Posterior cingulate gyrus (tissue), 11 donors: ENCODE results near the gene JMJD1C.
"Not testable (repeated sequence)": the region's sequence is repeated elsewhere in the genome, so short reads cannot be mapped to it uniquely, and the experiment has no call there.

Experiments
- DNase-seq, 10 donors: peaks; one replicate each; pipeline versions ENCODE4 v3.0.0 to v3.0.0-alpha.2; 2020 to 2021; ENCODE audit warnings: mixed read lengths in 3 of 10
- intact Hi-C: fragments of 100-400 bp; cut with DNase I; formaldehyde crosslinking; loops from one replicate; pipeline ENCODE4 v1.15.1; 2023

The JMJD1C gene, protein sequence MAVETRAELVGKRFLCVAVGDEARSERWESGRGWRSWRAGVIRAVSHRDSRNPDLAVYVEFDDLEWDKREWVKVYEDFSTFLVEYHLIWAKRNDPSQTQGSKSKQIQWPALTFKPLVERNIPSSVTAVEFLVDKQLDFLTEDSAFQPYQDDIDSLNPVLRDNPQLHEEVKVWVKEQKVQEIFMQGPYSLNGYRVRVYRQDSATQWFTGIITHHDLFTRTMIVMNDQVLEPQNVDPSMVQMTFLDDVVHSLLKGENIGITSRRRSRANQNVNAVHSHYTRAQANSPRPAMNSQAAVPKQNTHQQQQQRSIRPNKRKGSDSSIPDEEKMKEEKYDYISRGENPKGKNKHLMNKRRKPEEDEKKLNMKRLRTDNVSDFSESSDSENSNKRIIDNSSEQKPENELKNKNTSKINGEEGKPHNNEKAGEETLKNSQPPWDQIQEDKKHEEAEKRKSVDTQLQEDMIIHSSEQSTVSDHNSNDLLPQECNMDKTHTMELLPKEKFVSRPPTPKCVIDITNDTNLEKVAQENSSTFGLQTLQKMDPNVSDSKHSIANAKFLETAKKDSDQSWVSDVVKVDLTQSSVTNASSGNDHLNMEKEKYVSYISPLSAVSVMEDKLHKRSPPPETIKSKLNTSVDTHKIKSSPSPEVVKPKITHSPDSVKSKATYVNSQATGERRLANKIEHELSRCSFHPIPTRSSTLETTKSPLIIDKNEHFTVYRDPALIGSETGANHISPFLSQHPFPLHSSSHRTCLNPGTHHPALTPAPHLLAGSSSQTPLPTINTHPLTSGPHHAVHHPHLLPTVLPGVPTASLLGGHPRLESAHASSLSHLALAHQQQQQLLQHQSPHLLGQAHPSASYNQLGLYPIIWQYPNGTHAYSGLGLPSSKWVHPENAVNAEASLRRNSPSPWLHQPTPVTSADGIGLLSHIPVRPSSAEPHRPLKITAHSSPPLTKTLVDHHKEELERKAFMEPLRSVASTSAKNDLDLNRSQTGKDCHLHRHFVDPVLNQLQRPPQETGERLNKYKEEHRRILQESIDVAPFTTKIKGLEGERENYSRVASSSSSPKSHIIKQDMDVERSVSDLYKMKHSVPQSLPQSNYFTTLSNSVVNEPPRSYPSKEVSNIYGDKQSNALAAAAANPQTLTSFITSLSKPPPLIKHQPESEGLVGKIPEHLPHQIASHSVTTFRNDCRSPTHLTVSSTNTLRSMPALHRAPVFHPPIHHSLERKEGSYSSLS (N-terminal part only)

DNA sequence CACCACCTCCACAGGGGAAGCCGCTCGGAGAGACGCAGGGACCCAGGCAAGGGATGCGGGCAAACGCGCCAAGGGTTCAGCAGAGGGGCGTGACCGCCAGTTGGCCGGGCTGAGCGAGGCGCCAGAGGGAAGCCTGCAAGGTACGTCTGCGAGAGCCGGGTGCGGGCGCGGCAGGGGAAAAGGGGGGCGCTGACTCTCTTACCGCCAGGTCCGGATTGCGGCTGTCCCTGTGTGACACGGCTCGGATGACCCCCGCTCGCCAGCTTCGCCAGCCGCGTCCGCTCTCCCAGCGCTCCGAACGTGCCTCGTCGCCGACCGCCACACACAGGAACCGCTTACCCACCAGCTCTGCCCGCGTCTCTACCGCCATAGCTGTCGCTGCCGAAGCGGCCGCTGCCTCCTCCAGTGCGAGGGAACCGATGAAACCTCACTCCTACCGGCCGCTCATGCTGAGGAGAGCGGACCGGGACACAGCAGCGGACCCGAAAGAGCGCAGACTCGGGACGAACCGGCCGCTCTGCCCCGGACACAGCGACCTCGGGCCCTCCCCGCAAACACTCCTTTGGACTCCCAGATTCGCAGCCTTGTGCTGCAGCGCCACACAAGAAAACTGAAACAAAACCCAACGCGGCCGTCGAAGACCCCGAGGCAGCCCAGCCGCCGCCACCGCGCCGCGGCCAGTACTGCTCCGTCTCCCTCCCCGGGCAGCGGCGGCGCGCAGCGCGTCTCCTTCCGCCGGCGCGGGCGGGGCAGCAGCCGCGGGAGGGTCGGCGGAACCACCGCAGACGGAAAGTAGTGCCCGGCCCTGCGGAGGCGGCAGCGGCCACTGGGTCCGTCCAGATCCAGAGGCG is at the start of gene JMJD1C:
JMJD1C (minus strand) TSS at position 685 of the 851 bp plus-strand sequence; CDS start at position 370, 315 bp downstream.
- intact Hi-C loops: loop anchor here (1.0 to 2.0 kb wide), 3 partner anchors 58 to 249 kb away; no protein-coding TSS in a partner anchor
- DNase-seq: peak; percentile 56 to 95 (median 70)

DNA sequence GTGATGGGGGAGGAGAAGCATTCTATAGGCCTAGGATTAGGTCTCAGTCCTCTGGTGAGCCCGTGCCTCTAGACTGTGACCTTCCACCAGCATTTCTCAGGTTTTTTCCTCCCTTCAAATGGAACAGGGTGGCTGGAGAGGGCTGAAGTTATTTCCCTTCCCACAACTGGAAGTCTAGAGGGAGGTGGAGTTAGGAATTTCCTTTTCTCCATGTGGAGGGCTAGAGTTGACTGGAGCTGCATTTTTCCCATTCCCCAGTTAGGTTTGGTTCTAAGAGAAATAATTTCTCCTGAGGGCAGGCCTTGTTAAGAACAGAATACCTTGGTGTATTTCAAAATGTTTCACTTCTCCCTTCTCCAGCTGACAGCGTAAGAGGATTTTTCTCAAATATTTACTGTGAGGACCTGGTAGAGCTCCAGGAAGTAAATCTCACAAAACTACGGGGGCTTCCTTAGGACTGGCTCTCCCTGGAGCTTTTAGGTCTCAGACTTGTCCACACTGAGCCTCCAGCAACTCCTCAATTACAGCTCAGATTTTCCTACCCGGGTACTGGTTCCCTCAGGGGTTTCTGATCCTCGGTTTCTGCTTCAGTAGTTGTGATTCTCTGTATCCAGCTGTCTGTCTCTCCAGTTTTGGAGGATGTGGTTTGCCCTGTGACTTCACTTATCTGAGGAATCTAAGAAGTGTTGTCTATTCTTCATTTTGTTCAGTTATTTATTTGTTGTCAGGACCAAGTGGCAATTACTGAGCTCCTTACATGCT is 49.4 kb upstream of the JMJD1C start:
- intact Hi-C loops: loop anchor here (5.0 kb wide), 1 partner anchor 298 kb away; no protein-coding TSS in a partner anchor
- no peak for DNase-seq

DNA sequence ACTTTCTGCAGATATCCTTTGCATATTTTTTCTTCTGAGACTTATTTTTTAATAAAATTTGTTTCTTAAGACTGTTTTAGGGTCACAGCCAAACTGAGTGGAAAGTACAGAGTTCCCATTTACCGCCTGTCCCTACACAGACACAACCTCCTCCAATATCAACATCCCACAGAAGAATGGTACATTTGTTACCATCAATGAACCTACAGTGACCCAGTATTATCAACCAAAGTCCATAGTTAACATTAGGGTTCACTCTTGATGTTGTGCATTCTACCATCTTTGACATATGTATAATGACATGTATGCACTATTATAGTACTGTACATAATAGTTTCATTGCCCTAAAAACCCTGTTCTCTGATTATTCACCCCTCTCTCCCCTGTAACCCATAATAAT is 40.8 kb upstream of the JMJD1C start:
- DNase-seq: no peak
- intact Hi-C loops: no loop called here

DNA sequence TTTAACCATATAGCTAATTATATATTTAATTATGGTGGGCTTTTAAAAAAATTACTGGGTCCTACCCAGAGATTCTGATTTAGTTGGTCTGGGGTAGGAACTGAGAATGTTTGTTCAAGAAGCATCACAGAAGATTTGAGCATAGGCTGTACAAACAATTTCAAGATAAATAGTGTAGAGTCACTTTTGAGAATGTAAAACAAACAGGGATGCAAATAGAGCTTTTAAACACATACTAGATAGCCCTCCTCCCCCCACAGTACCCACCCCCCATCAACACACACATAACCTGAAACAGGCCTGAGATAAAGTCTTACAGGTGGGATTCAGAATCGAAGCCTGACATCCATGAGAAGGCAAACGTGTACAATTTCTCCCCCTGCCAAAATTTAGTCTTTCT is 39.8 kb upstream of the JMJD1C start:
- DNase-seq: no peak
- intact Hi-C loops: no loop called here

DNA sequence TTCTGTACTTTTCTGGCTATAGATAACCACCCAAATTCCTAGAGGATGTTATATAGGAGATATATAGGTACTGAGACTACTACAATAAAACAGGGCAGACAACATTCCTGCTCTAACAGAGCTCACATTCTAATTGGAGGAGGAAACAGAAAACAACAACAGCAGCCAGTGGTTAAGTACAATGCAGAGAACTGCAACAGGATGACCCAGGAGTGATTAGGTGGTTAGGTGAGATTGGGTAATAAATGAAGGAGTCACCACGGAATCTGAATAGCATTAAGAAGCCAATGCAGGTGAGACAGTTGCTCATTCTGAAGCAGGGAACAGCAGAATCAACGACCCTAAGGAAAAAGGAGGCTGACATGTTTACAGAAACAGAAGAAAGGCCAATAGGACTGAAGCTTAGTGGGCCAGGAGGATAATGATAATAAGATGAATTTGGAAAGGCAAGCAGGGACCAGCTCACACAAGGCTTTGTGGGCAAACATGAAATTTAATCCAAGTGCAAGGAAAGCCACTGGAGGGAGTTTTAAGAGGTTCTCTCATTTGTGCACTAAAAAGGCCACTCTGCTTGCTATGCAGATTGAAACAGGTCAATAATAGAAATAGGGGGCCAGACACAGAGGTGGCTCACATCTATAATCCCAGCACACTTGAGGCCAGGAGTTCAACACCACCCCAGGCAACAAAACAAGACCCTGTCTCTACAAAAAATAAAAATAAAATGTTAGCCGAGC is 38.5 kb upstream of the JMJD1C start:
- DNase-seq: no peak
- intact Hi-C loops: no loop called here

DNA sequence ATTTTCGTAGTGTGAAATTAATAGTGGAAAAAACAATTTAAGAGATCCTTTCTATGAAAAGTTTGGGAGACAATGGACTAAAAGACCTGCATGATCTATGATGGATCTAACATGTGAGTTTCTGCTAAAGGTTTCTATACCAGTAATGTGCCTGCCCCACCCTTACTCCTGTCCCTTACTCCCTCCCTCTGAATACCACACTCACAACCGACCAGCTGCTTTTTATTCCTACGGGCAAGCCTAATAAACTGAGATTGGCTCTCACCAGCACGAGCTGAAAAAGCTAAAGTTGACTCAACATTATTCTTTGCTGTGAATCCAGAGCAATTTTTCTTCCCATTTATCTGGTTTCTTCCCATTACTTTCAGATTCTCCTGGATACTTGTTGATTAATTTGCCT is 37.6 kb upstream of the JMJD1C start:
- intact Hi-C loops: no loop called here
- no peak for DNase-seq

DNA sequence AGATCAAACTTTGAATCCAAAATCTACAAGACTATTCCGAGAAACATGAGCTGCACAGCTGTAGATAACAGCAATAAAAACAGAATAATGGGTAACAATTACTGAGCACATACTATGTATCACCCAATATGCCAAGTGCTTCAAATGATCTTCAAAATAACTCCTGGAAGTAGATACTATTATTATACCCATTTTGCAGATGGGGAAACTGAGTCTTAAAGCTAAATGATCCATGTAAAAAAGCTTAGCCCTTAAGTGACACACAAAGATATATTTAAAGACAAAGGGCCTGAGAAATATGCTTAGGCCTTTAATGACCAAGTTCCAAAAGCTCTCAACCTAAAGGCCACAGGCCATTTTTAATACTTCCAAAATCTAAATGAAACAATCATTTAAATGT is 37.1 kb upstream of the JMJD1C start:
- intact Hi-C loops: no loop called here
- DNase-seq: no peak

DNA sequence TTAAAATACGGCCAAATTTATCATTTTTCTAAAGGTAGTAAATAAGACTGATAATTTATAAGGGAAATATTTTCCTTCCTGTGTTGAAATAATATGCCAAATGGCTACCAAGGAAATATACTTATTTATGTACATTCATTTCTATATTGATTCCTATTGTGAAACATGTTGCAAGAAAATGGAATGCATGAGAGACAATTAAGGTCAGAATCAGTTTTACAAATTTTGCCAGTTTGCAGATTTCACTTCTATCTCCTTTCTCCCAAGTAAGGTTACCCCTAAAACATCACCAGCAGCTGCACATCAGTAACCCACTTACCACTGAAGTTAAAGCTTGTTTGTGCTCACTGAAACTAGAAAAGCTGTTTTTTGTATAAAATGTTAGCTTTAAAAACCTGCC is 36.2 kb upstream of the JMJD1C start:
- DNase-seq: no peak
- intact Hi-C loops: no loop called here

DNA sequence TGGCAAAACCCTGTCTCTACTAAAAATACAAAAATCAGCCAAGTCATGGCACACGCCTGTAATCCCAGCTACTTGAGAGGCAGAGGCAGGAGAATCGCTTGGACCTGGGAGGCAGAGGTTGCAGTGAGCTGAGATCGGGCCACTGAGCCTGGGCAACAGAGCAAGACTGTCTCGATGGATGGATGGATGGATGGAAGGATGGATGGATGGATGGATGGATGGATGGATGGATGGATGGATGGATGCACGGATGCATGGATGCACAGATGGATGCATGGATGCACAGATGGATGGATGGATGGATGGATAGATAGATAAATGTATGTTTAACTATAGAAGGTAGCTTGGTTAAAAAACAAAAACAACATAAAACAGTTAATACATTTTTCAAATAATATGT is 34.8 kb upstream of the JMJD1C start:
- DNase-seq, intact Hi-C loops: not testable (repeated sequence)

DNA sequence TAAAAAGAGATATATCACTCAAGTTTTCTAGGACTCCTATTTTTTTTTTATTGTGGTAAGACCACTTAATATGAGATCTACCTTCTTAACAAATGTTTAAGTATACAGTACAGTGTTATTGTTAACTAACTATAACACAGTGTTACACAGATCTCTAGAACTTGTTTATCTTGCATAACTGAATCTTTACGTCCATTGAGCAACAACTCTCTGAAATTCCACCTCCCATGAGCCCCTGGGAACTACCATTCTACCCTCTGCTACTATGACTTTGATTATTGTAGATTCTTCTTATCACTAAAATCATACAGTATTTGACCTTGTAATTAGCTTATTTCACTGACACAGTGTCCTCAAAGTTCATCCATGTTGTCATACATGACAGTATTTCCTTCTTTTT is 32.9 kb upstream of the JMJD1C start:
- no peak for DNase-seq
- intact Hi-C loops: no loop called here

DNA sequence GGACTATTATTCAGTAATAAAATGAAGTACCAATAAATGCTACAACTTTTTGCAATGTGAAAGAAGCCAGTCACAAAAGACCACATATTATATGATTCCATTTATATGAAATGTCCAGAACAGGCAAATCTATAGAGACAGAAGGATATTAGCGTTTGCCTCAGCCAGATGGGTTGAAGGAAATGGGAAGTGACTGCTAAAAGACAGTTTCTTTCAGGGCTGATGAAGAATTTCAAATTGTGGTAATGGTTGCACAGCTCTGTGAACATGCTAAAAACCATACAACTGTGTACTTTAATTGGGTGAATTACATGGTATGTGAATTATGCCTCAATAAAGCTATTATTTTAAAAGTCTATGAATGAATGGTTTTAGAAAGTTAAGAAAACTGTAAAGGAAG is 31.5 kb upstream of the JMJD1C start:
- intact Hi-C loops: no loop called here
- no peak for DNase-seq

DNA sequence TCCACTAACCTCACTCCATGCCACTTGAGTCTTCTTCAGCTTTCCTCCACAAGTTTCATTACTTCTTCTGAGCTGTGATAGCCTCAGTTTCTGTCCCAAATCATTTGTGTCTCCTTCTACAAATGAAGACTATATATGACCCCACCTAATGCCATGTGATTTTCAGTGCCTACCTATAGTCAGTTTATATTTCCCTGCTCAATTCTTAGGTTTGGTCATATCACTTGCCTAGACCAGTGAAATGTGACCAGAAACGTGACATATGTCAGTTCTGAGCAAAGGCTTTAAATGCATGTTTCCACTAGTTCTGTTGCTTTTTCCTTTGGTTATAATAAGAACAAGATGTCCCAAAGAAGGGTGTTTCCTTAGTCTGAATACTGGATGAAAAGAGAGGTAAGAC is 30.8 kb upstream of the JMJD1C start:
- intact Hi-C loops: no loop called here
- DNase-seq: no peak

DNA sequence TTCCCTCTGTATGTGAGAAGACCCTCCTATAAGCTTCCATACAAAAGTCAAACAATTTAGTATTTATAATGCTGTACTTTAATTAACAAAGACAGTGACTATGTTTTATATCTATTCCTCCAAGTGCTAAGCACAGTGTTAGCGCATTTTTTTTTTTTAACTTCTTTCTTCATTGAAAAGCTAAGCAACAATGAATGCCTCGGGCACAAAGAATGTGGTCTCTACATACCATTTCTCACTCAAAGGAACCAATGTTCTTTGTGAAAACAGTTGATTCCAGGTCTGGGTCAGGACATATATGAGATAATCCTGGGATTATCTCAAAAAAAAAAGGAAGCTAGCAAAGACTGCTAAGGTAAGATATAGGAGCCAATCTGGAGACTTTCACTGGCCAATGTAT is 29.2 kb upstream of the JMJD1C start:
- no peak for DNase-seq
- intact Hi-C loops: no loop called here

DNA sequence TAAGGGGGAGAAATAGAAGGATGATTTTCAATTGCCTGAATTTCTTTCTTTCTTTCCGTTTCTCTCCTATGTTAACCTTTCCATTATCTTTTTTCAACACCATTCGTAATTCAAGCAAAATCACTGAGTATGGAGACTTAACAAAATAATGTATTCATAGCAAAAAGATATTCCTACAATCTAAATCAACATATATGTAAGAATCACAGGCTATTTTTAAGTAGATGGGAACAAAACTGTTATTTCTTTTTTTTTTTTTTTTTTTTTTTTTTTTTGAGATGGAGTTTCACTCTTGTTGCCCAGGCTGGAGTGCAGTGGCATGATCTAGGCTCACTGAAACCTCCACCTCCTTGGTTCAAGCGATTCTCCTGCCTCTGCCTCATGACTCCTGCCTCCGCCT is 27.2 kb upstream of the JMJD1C start:
- no peak for DNase-seq

DNA sequence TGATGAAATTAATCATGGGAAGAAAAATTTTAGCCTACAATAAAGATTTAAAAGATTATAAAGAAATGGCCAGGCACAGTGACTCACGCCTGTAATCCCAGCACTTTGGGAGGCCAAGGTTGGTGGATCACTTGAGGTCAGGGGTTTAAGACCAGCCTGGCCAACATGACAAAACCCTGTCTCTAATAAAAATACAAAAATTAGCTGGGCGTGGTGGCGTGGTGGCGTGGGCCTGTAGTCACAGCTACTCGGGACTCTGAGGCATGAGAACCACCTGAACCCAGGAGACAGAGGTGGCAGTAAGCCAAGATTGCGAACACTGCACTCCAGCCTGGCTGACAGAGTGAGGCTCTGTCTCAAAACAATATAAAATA is 26.5 kb upstream of the JMJD1C start:
- DNase-seq: not testable (repeated sequence)

More for the DNA sequence above, 27.2 kb upstream of the JMJD1C start:
- intact Hi-C loops: no loop called here

DNA sequence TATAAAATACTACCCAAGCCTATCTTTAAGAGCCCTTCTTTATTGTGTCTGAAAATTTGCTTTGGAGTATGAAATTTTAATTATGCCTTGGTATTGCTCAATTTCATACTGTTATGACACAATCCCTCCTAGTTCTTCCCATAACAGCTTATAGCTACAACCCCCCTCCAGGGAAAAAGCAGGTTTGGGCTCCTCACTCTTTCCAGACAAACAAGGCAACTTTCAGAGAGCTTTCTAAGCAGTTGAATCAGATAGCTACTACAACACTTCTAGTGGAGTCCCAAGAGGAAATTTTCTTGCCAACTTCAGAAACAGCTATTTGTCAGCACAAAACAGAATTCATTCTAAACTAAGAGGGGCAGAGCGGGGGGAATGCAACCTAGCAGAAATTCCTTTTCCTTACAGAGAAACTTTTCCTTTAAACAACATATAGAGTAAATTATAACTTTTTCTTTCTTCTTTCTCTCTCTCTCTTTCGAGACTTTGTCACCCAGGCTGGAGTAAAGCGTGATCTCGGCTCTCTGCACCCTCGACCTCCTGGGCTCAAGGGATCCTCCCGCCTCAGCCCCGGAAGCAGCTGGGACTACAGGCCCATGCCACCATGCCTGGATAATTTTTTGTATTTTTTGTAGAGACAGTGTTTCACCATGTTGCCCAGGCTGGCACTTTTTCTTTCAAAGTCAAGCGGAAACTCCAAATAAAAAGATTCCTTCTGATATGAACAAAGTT is 26.0 kb upstream of the JMJD1C start:
- no peak for DNase-seq
- intact Hi-C loops: no loop called here

More for the DNA sequence above, 26.5 kb upstream of the JMJD1C start:
- intact Hi-C loops: not testable (repeated sequence)

DNA sequence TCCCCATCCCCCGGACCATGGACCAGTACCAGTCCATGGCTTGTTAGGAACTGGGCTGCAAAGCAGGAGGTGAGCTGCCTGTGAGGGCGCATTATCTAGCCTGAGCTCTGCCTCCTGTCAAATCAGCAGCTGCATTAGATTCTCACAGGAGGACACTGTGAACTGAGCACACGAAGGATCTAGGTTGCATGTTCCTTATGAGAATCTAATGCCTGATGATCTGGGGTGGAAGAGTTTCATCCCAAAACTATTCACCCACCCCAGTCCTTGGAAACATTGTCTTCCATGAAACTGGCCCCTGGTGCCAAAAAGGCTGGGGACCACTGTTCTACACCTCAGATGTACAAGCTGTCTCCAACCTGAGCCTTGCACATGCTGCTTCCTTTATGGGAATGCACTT is 24.1 kb upstream of the JMJD1C start:
- intact Hi-C loops: no loop called here
- DNase-seq: no peak

DNA sequence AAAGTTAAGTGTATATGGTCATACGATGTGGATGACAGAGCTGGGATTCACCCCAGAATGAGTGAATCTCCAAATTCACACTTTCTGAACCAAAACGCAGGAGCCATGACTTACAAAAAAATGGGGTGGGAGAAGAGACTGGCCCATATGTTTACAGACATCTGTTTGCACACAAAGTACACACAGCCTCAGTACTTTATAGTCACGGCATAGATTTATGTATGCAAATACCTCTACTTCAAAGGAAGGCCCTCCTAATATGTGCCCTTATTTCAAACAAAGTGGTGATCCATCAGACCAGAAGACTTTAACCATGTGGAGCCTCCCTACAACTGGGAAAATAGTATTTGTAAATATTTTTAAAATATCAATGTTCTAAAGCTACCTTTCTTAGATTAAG is 22.2 kb upstream of the JMJD1C start:
- no peak for DNase-seq
- intact Hi-C loops: no loop called here
